GM21390 (cell line): ENCODE results near the gene CADM2.
A peak's percentile ranks its signal among the peaks of the same experiment; 100 is the strongest.
"Not testable (repeated sequence)": the region's sequence is repeated elsewhere in the genome, so short reads cannot be mapped to it uniquely, and the experiment has no call there.

Experiments used
- ATAC-seq: cut with Tn5 transposase; IDR thresholded peaks from one replicate; pipeline ENCODE4 v1.9.1; 2021; ENCODE audit not compliant: unreplicated experiment

Gene CADM2

DNA sequence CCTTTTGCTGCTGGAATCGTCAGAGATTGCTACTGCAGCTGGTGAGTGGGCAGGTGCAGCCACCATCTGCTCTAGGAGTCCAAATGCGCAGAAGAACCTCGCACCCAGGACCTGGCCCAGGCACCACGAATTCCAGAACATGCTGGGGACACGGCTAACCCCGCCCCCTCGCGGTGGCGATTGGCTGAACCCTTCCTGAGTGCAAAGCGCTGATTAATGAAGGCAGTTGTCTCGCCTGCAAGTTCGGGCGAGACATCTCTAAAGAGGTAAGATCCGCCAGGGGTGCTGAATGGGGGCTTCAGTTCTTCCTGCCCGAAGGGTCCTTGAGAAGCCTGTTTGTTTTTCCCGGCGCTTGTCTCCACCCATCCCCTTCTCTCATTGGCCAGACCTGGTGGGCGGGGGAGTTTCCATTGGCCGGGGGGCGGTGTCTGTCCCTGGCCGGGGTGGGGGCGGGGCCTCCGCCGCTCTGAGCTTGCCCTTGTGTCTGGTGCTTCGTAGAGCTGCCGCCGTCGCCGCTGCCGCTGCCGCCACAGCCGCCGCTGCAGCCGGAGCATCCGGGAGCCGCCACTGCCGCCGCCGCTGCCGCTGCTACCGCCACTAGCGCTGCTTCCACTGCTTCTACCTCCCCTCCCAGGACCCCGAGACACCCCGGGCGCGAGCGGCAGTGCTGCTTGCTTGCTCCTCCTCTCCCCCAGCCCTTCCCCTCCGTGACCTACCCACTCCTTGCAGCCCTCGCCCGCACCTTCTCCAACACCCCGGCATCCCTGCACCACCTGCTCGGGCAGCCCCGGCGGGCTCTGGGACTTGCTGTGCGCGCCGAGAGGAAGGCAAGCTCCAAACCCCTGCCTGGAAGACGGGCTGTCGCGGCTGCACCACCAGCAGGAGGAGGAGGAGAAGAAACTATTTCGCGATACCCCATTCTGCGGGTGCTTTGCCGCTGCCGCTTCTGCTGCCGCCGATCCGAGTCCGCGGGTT, at the start of gene CADM2:
Gene CADM2 (plus strand): TSS at position 495 of the 975 bp plus-strand sequence.
- peak; percentile 97 for ATAC-seq

DNA sequence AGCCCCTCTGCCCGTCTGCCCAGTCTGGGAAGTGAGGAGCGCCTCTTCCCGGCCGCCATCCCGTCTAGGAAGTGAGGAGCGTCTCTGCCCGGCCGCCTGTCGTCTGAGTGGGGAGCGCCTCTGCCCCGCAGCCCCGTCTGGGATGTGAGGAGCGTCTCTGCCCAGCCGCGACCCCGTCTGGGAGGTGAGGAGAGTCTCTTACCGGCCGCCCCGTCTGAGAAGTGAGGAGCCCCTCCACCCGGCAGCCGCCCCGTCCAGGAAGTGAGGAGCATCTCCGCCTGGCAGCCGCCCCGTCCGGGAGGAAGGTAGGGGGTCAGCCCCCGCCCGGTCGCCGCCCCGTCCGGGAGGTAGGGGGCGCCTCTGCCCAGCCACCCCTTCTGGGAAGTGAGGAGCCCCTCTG, 40.2 kb upstream of the CADM2 start:
- not testable (repeated sequence) for ATAC-seq

DNA sequence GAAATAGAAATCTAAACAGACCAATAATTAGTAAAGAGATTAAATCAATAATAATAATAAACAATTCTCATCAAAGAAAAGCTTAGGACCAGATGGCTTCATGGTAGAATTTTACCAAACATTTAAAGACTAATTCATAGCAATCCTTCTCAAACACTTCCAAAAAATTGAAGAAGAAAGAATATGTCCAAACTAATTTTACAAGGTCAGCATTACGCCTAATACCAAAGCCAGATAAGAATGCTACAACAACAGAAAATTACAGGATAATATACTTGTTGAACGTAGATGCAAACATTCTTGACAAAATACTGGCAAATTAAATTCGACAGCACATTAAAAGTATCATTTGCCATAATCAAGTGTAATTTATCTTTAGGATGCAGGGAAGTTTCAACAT, 36.1 kb upstream of the CADM2 start:
- ATAC-seq, result no peak

DNA sequence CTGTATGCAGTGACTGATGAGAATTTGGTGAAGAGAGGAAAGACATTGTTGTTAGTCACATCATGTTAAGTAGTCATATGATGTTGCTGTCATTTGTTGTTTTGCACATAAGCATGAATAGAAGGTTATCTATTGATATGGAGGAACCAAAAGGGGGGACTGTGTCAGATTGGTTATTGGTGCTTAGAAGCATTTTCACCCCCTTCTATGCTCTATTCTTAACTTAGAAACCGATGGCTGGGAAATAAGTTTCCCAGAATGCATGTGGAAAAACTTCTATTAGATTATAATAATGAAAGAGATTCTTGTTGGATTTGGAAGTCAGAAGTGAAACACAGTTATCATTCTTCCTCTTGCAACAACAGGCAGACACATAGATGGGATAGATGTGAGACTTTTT, 33.2 kb upstream of the CADM2 start:
- no peak for ATAC-seq

GRCh38 chr3:84943379-84943778, 15.4 kb upstream of the CADM2 start:
- no peak for ATAC-seq

DNA sequence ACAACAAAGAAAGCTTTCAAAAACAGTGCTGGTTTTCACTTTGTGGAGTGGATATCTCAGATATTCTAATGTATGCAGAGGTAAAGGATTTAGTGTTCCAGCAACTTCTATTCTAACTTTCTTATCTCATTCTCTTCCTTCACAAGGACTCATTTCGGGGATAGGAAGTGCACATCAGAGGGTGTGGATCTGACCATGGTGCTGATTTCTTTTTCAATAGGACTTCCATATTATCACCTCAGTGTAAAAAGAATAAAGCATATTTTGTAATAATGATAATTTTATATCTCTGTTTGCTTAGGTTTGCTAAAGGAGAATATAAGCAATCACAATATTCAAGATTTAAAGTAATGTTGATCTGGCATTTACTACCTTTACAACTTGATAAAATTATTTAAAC, 12.5 kb upstream of the CADM2 start:
- ATAC-seq, result no peak

- ATAC-seq, result no peak
Measured at GRCh38 chr3:84959470-84960271, 882 bp downstream of the CADM2 start.

DNA sequence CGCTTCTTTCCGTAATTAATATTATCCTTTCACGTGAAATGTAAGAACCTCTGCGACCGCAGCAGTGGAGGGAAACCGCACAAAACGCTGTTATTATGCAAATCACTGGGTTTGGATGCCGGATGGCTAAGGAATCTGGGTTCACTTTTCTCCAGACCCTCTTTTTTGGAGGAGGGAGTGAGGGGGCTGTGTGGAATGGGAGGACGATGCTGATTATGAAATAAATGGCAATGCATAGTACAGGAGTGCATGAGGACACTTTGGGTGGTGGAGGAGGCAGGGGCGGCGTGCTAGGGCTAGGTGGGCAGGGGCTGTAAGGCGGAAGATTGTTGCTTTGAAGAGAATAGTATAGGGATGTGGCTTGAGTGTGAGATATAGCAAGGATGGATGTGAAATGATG, 1.8 kb downstream of the CADM2 start:
- no peak for ATAC-seq

- no peak for ATAC-seq
Measured at GRCh38 chr3:84961011-84961410, 2.2 kb downstream of the CADM2 start.

- no peak for ATAC-seq
Measured at GRCh38 chr3:84961521-84962255, 2.9 kb downstream of the CADM2 start.

DNA sequence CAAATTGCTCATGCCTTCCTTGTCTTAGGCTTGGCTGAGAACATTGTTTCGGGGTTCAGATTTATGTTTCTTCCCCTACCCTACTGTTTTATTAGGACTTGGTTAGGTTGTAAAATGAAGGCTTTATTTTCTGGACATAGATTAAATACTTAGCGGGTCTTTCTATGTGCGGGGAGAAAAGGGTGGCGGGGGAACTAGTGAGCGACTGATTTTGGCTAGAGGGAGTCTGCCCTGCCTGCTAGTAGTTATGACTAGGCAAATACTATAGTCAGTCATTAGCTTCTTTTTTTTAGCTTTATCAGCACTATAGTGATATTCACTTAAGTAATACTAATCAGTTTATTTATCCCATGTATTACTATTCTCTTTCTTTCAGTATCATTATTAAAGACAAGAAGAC, 3.6 kb downstream of the CADM2 start:
- no peak for ATAC-seq

- no peak for ATAC-seq
Measured at GRCh38 chr3:84963137-84963536, 4.3 kb downstream of the CADM2 start.

- no peak for ATAC-seq
Measured at GRCh38 chr3:84965141-84965540, 6.4 kb downstream of the CADM2 start.

DNA sequence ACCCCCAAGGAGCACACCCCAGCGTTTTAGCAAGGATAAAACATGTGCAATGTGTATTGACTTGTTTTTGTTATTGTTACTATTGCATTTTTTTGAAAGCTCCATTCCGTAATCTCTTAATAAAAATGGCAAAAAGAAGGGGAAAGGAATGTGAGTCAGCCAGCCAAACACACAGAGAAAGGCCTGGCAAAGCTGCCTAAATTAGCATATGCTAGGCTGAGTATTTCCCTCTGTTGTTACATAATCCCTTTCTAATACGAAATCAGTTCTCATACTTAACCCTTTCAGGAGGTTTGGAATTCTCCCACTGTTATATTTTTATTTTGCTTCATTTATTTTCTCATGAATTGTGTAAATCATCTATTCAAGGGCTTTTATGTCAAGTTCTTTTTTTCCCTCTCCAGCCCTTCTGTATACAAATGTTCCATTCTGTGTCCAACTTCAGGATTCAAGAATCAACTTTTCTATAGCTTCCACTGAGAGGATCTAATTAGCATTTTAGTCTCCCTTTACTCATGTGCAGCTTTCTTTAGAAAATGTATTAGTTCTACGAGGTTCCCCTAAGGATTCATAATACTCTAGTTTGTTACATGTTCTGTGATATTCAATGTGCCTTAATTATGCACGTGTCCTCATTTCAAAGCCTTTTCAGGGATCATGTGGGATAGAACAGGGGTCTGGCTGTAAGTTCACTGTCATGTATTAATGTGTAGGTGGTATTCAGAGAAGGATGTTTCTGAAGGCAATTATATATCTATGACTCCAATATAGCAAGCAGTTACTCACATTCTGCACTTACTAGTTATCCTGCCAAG, 9.2 kb downstream of the CADM2 start:
- ATAC-seq, result no peak

- no peak for ATAC-seq
Measured at GRCh38 chr3:84968701-84969235, 10.0 kb downstream of the CADM2 start.

DNA sequence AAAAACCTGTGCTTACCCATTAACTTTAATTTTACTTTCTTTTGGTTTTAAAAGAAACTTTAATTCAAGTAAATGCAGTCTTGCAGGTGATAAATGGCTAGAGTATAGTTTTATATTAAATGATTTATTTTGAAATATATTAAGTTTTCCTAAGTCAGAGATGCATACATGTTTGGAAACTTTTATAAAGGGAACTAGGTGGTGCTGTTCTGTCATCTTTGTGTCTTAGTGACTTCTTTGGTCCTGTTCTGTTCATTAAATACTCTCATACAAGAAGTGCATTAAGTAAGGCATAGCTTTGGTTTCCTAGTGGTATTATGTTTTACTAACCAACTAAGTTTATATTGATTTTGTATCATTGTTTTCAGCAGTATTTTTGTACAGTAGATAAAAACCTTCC, 15.6 kb downstream of the CADM2 start:
- no peak for ATAC-seq

- no peak for ATAC-seq
Measured at GRCh38 chr3:84977021-84977420, 18.2 kb downstream of the CADM2 start.

DNA sequence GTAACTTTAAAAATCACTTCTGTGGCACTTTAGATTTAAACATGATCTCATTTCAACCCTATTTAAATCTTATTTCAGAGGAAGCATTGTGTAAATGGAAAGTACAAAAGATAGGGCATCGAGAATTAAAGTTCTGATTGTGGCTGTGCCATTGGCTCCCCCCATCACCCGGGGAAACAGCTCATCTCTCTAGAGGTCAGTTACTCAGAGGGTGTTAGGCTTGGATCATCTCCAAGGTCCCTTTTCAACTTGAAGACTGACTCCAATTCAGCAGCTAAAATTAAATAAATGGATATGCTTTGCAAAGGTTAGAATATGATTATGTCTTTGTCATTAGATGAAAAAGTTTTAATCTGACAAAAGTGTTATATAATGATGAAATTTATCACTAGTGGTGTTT, 20.1 kb downstream of the CADM2 start:
- no peak for ATAC-seq

DNA sequence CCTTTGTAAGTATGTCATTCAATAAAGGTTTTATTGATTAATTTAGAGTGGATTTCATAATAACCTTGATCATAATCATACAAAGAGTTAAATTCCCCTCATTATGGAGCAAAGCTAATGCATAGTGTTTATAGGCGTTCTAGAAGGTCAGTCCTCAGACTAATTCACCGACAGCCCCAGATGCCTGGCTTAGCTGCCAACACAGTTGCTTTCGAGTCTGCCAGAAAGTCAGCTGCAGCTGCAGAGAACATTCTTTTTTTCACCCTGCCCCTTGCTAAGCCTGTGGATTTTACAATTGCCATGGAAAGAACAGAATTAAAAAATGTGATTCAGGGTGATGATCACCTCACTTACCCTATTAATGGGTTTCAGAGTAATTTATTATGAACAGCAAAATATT, 21.2 kb downstream of the CADM2 start:
- ATAC-seq, result no peak

- no peak for ATAC-seq
Measured at GRCh38 chr3:84980456-84980855, 21.7 kb downstream of the CADM2 start.
